Aorta (tissue), 5 donors: ENCODE results near the gene DNAJC8. TPM values are rescaled to one million over a fixed set of nuclear protein-coding genes. Genes with fewer than 3 reads are reported as not detected.

Experiments
- ATAC-seq: fragments of 200-7000 bp; cut with Tn5 transposase; one replicate; pipeline ENCODE4 v1.9.1; 2022; ENCODE audit warnings: moderate library complexity; ENCODE audit not compliant: low FRiP score
- DNase-seq, 2 donors: peaks; one replicate each; pipeline ENCODE4 v3.0.0-alpha.2; 2020
- H3K27ac ChIP-seq, 2 donors: one replicate each; pipeline ENCODE4 v1.5.1; 2013; ENCODE audit warnings: low read length in 2 of 2, mild to moderate bottlenecking in 2 of 2, moderate library complexity in 2 of 2, control low read depth in 1 of 2, inconsistent platforms in 1 of 2, low read depth in 1 of 2
- H3K27me3 ChIP-seq, 2 donors: one replicate each; pipeline ENCODE4 v1.6.1; 2013; ENCODE audit warnings: control low read depth in 1 of 2, low read length in 1 of 2, mild to moderate bottlenecking in 1 of 2, moderate library complexity in 1 of 2; ENCODE audit not compliant: insufficient read depth in 2 of 2, control insufficient read depth in 1 of 2
- H3K36me3 ChIP-seq, 2 donors: one replicate each; pipeline ENCODE4 v1.6.1; 2013; ENCODE audit warnings: control low read depth in 1 of 2, low read length in 1 of 2, mild to moderate bottlenecking in 1 of 2; ENCODE audit not compliant: insufficient read depth in 2 of 2, control insufficient read depth in 1 of 2
- H3K4me1 ChIP-seq, 2 donors: one replicate each; pipeline ENCODE4 v1.6.1; 2013; ENCODE audit warnings: low read length in 2 of 2, control low read depth in 1 of 2, mild to moderate bottlenecking in 1 of 2, moderate library complexity in 1 of 2; ENCODE audit not compliant: insufficient read depth in 2 of 2, control insufficient read depth in 1 of 2
- H3K4me3 ChIP-seq, 2 donors: one replicate each; pipeline ENCODE4 v1.5.1; 2013; ENCODE audit warnings: low read length in 2 of 2, control low read depth in 1 of 2, mild to moderate bottlenecking in 1 of 2
- H3K9me3 ChIP-seq: one replicate; pipeline ENCODE4 v1.6.1; 2013; ENCODE audit warnings: mild to moderate bottlenecking, low read length; ENCODE audit not compliant: control insufficient read depth
- WGBS, 2 donors: extraction: QIAGEN DNeasy Blood & Tissue Kit; methylation state at CpG; one replicate each; pipeline ENCODE4 v1.1.7; 2013; 5-methylcytosine and 5-hydroxymethylcytosine counted together
- intact Hi-C, 2 donors: fragments of 100-400 bp; cut with DNase I; formaldehyde crosslinking; loops; one replicate each; pipeline versions ENCODE4 v1.14.2 to v1.15.0; 2022
- polyA plus RNA-seq, 2 donors: library from polyadenylated mRNA; stranded (reverse); fragments of 200-250 nt; gene quantifications; one replicate each; pipeline ENCODE4 v1.2.3, GENCODE V29; 2013
- total RNA-seq, 2 donors: library from RNA; stranded (reverse); fragmentation: NEBNext Ultra II Directional; extraction: Animal tissue kit (Norgen Biotek cat#: 25700); gene quantifications; one replicate each; pipeline ENCODE4 v1.2.1, GENCODE V29; 2021
- donor health status: healthy with polysubstance abuse.
- donor health status: Bipolar disorder and iron deficiency.
- donor health status: DM: no; HTN: no; CAD: no.
- donor health status: DM: no; HTN: no; CAD: no.
- donor health status: DM: yes; HTN: yes; CAD: no.

DNAJC8 gene
- total and polyA plus RNA-seq, 4 donors: 66.4 to 111 (median 73.8) TPM

- no peaks in the 10 kb centered on the region for H3K27me3 ChIP-seq
- H3K27ac ChIP-seq: no peak overlapping the region
- H3K36me3 ChIP-seq: no peaks in the 10 kb centered on the region
- no peaks in the 10 kb centered on the region for H3K9me3 ChIP-seq
- intact Hi-C loops: no loop called here
- no peaks in the 10 kb centered on the region for H3K4me1 ChIP-seq
- DNase-seq (no peak), ATAC-seq (no peak)
- 2 to 4% methylated on average over 12 of the region's 12 CpGs for WGBS, 2 donors
- H3K4me3 ChIP-seq: no peak overlapping the region
These were observed 25.9 kb upstream of the DNAJC8 start for GRCh38 chr1:28258628-28259251.

- no peak for DNase-seq
- Histone ChIP-seq H3K9me3 (no peaks in the 10 kb centered on the region), H3K4me1 (no peaks in the 10 kb centered on the region), H3K4me3 (no peak overlapping the region), H3K27me3 (no peaks in the 10 kb centered on the region), H3K36me3 (no peaks in the 10 kb centered on the region), H3K27ac (no peak overlapping the region)
- no peak for ATAC-seq
- intact Hi-C loops: no loop called here
- 97 to 99% methylated on average over 4 of the region's 4 CpGs for WGBS, 2 donors
These were observed 24.9 kb upstream of the DNAJC8 start for GRCh38 chr1:28257736-28258135.

GRCh38 chr1:28256197-28256827 is 23.5 kb upstream of the DNAJC8 start:
- Histone ChIP-seq H3K4me3 (no peak overlapping the region), H3K27me3 (no peaks in the 10 kb centered on the region), H3K36me3 (no peaks in the 10 kb centered on the region), H3K4me1 (no peaks in the 10 kb centered on the region), H3K27ac (no peak overlapping the region), H3K9me3 (no peaks in the 10 kb centered on the region)
- DNase-seq (no peak), ATAC-seq (no peak)
- WGBS, 2 donors: 78 to 82% methylated on average over 6 of the region's 6 CpGs
- intact Hi-C loops: no loop called here

- intact Hi-C loops: no loop called here
- ATAC-seq: no peak
- 58 to 69% methylated on average over 4 of the region's 4 CpGs for WGBS, 2 donors
- Histone ChIP-seq H3K4me3 (no peak overlapping the region), H3K27me3 (no peaks in the 10 kb centered on the region), H3K4me1 (no peaks in the 10 kb centered on the region), H3K36me3 (no peaks in the 10 kb centered on the region), H3K9me3 (no peaks in the 10 kb centered on the region), H3K27ac (no peak overlapping the region)
- no peak for DNase-seq
These were observed 17.1 kb upstream of the DNAJC8 start for GRCh38 chr1:28249866-28250295.

- WGBS, 2 donors: 24 to 33% methylated on average over 3 of the region's 3 CpGs
- H3K4me1 ChIP-seq: no peaks in the 10 kb centered on the region
- no peaks in the 10 kb centered on the region for H3K36me3 ChIP-seq
- no peak overlapping the region for H3K4me3 ChIP-seq
- DNase-seq (peak; percentile 70 to 80), ATAC-seq (no peak)
- intact Hi-C loops: no loop called here
- H3K27me3 ChIP-seq: no peaks in the 10 kb centered on the region
- no peaks in the 10 kb centered on the region for H3K9me3 ChIP-seq
- H3K27ac ChIP-seq: no peak overlapping the region
These were observed 16.4 kb upstream of the DNAJC8 start for GRCh38 chr1:28249013-28249865.

DNA sequence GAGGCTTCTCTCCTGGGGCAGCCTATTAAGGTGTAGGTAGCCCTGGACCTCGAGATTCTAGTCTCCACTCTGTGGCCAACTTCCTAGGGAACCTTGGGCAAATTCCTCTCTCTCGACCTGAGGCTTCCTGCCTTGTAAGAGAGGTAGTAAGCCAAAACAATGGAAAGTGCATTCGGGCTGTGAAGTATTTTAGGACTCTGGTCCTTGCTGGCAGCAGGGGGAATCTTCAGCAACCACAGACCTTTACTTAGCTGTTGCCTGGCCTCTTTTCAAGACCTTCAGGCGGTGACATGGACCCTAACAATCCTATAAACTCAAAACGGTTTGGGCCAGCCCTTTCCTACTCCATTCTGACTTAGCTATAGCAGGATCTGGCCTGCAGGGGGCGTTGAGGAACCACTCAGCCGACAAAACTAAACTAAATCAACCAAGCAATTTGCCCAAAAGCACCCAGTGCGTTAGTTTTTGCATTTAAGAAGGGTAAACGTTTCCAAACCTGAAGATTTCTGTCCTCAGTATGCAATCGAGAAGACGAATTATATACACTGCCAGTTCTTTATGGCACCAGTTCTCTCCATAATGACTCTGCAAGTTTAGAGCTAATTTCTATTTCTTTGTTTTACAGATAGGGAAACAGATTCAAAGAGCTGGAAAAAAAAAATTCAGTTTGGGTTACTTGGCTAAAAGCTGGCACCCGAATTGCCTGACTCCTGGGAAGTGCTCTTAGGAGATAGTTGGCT is 15.6 kb upstream of the DNAJC8 start:
- no peak overlapping the region for H3K4me3 ChIP-seq
- peak; percentile 89 for ATAC-seq
- 1% methylated on average over 12 of the region's 12 CpGs for WGBS, 2 donors

GRCh38 chr1:28247612-28248272 is 14.9 kb upstream of the DNAJC8 start:
- Histone ChIP-seq H3K27me3 (no peaks in the 10 kb centered on the region), H3K36me3 (no peaks in the 10 kb centered on the region), H3K4me3 (no peak overlapping the region), H3K4me1 (no peaks in the 10 kb centered on the region), H3K27ac (peak overlapping the region in 1 of 2 donors; percentile 86), H3K9me3 (no peaks in the 10 kb centered on the region)
- no peak for DNase-seq
- ATAC-seq: no peak
- intact Hi-C loops: loop anchor here in 1 of 2 donors (1.0 kb wide), 1 partner anchor 82 kb away; the partner anchor contains the start of gene MED18
- 49 to 52% methylated on average over 11 of the region's 11 CpGs for WGBS, 2 donors

More for the DNA sequence above, 15.6 kb upstream of the DNAJC8 start:
- intact Hi-C loops: loop anchor here in 1 of 2 donors (1.0 kb wide), 1 partner anchor 81 kb away; the partner anchor contains the start of gene MED18
- peak; percentile 85 to 92 for DNase-seq
- Histone ChIP-seq H3K4me1 (no peaks in the 10 kb centered on the region), H3K9me3 (no peaks in the 10 kb centered on the region), H3K36me3 (no peaks in the 10 kb centered on the region), H3K27ac (peak overlapping the region in 1 of 2 donors; percentile 86), H3K27me3 (no peaks in the 10 kb centered on the region)

DNA sequence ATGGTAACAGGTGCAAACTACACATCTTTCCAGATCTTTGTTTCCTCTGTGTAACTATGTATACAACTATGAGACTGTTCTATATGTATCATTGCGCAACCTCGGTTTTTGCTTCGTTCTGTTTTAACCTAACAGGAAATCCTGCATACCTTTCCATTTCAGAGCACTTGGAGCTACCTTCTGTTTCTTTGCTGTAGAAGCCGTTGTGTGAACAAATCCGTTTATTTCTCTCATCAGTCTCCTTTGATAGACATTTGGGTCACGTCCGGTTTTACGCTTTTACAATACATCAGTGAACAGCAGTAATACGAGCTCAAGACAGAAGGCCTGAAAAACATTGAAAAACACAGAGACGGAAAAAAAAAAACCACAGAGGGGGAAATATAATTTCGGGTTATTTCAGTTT is 13.6 kb upstream of the DNAJC8 start:
- Histone ChIP-seq H3K4me3 (peak overlapping the region in 1 of 2 donors; percentile 40), H3K27ac (no peak overlapping the region), H3K9me3 (no peaks in the 10 kb centered on the region), H3K4me1 (no peaks in the 10 kb centered on the region), H3K27me3 (no peaks in the 10 kb centered on the region), H3K36me3 (no peaks in the 10 kb centered on the region)
- intact Hi-C loops: no loop called here
- DNase-seq (no peak), ATAC-seq (no peak)
- WGBS, 2 donors: 48 to 78% methylated on average over 11 of the region's 11 CpGs
